ENCODE results near the gene PTGER2.

DNA sequence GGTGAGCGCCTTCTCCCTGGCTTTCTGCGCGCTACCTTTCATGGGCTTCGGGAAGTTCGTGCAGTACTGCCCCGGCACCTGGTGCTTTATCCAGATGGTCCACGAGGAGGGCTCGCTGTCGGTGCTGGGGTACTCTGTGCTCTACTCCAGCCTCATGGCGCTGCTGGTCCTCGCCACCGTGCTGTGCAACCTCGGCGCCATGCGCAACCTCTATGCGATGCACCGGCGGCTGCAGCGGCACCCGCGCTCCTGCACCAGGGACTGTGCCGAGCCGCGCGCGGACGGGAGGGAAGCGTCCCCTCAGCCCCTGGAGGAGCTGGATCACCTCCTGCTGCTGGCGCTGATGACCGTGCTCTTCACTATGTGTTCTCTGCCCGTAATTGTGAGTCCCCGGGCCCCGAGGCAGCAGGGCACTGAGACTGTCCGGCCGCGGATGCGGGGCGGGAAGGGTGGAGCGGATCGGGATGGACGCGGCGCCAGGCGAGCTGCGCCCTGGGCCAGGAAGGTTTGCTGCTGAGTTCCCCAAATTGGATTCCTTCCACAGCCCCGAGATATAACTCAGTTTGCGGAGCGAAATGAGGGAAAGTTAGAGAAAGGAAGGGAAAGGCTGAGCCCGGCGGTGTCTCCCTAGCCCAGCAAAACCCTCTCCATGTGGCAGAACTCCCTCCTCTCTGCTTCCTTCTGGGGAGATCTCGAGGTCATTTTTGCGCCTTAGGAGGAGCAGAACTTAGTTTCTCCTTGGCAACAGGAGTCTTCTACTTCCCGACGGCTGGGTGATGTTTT, 45.6 kb upstream of the PTGER2 start:
- TF ChIP-seq, protein P1, sequence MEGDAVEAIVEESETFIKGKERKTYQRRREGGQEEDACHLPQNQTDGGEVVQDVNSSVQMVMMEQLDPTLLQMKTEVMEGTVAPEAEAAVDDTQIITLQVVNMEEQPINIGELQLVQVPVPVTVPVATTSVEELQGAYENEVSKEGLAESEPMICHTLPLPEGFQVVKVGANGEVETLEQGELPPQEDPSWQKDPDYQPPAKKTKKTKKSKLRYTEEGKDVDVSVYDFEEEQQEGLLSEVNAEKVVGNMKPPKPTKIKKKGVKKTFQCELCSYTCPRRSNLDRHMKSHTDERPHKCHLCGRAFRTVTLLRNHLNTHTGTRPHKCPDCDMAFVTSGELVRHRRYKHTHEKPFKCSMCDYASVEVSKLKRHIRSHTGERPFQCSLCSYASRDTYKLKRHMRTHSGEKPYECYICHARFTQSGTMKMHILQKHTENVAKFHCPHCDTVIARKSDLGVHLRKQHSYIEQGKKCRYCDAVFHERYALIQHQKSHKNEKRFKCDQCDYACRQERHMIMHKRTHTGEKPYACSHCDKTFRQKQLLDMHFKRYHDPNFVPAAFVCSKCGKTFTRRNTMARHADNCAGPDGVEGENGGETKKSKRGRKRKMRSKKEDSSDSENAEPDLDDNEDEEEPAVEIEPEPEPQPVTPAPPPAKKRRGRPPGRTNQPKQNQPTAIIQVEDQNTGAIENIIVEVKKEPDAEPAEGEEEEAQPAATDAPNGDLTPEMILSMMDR (conservative IDR thresholded peaks at IDR 0.05 in 1 of 2, IDR thresholded peaks at IDR 0.05 in 1 of 2; ENCODE audit: low read depth in 1 of 2, low read length in 2 of 2) = no peak
- TF ChIP-seq EZH2 (IDR thresholded peaks at IDR 0.05; ENCODE audit: low read length, missing control alignments) = peak; percentile 69
